Stimulated activated naive CD8-positive, alpha-beta T cell treated with anti-CD3 and anti-CD28 coated beads, Interleukin-15, amount 100 ng/mL, for 72 hours (primary cell): Measurements from ENCODE around the gene ADAMTS3.
"Not testable (repeated sequence)": the region's sequence is repeated elsewhere in the genome, so short reads cannot be mapped to it uniquely, and the experiment has no call there.

Source experiments
- ATAC-seq: fragments of 150-1000 bp; cut with Tn5 transposase; 2 replicates; pipeline ENCODE4 v1.10.0; 2021; ENCODE audit warnings: mild to moderate bottlenecking, moderate library complexity
- DNase-seq, 2 donors: peaks; one replicate each; pipeline ENCODE4 v3.0.0; 2021 to 2022
- H3K27ac Mint-ChIP-seq, 2 donors: one replicate each; pipeline ENCODE4 v1.8.0; 2022; ENCODE audit warnings: mild to moderate bottlenecking in 2 of 2, mixed read lengths in 2 of 2, moderate library complexity in 2 of 2
- H3K27me3 Mint-ChIP-seq: one replicate; pipeline ENCODE4 v1.8.0; 2022; ENCODE audit warnings: mixed read lengths
- H3K4me1 Mint-ChIP-seq: one replicate; pipeline ENCODE4 v1.8.0; 2022; ENCODE audit warnings: mild to moderate bottlenecking, mixed read lengths
- H3K4me3 Mint-ChIP-seq, 2 donors: one replicate each; pipeline ENCODE4 v1.8.0; 2022; ENCODE audit warnings: mild to moderate bottlenecking in 2 of 2, mixed read lengths in 2 of 2, moderate library complexity in 1 of 2
- H3K9me3 Mint-ChIP-seq, 2 donors: one replicate each; pipeline ENCODE4 v1.8.0; 2022; ENCODE audit warnings: mixed read lengths in 2 of 2

Gene ADAMTS3

DNA sequence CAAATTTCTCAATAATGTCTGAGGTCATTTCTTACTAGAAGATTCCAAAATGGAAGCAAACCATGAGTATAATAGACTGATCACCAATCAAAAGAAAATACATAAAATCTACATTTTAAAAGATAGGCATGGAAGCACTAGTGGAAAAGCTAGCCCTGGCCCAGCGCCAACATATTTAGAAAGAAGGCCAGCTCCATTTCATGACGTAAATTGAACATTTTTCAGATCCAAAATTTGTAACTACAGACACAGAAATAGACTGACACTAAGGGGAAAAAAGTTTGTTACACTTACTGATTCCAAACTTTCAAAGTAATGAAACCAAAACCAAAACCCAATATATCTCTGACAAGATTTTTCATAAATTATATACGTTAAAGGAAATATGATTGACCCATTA lies 117.7 kb downstream of the ADAMTS3 start:
- H3K27ac Mint-ChIP-seq = no peak overlapping the region
- ATAC-seq = no peak
- H3K9me3 Mint-ChIP-seq = no peaks in the 10 kb centered on the region
- no peaks in the 10 kb centered on the region for H3K4me1 Mint-ChIP-seq
- DNase-seq = no peak
- H3K4me3 Mint-ChIP-seq = no peak overlapping the region
- no peaks in the 10 kb centered on the region for H3K27me3 Mint-ChIP-seq

DNA sequence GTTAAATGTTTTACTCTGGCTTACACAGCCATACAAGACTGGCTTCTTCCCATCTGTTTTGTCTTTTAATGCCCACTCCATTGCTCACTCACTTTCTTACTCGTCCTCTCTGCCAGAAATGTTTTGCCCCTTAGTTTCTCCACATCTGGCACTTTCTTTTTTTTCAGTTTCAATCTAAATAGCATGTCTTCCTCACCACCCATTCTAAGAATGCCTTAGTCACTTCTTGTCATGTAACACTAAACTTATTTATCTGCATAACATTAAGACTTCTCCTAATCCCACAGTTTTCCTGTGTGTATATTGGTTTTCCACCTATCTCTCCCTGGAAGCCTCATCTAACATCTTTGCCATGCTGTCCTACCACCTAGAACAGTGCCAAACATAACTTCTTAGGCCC lies 119.3 kb downstream of the ADAMTS3 start:
- H3K9me3 Mint-ChIP-seq = no peaks in the 10 kb centered on the region
- no peak overlapping the region for H3K4me3 Mint-ChIP-seq
- H3K27me3 Mint-ChIP-seq = no peaks in the 10 kb centered on the region
- ATAC-seq (no peak), DNase-seq (no peak)
- H3K4me1 Mint-ChIP-seq = no peaks in the 10 kb centered on the region
- H3K27ac Mint-ChIP-seq = no peak overlapping the region

DNA sequence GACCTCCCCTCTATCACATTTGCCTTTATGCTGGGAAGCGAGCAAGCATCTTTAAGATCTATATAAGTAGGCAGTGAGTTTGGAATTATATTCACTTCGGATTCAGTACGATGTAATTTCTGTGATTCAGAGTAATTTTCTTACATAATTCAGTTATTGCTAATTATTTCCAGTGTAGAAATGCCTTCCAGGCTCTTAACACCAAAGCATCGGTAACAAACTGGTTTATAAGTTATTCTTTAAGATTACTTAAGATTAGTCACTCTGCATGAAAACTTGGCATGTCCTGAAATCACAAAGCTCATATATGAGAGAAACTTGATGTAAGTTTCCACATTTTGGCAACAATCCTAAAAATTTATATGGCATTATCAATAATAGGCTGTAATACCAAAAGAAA lies 120.8 kb downstream of the ADAMTS3 start:
- Mint-ChIP-seq H3K27ac (no peak overlapping the region), H3K9me3 (no peaks in the 10 kb centered on the region), H3K27me3 (no peaks in the 10 kb centered on the region), H3K4me1 (no peaks in the 10 kb centered on the region), H3K4me3 (no peak overlapping the region)
- no peak for DNase-seq
- ATAC-seq = no peak

DNA sequence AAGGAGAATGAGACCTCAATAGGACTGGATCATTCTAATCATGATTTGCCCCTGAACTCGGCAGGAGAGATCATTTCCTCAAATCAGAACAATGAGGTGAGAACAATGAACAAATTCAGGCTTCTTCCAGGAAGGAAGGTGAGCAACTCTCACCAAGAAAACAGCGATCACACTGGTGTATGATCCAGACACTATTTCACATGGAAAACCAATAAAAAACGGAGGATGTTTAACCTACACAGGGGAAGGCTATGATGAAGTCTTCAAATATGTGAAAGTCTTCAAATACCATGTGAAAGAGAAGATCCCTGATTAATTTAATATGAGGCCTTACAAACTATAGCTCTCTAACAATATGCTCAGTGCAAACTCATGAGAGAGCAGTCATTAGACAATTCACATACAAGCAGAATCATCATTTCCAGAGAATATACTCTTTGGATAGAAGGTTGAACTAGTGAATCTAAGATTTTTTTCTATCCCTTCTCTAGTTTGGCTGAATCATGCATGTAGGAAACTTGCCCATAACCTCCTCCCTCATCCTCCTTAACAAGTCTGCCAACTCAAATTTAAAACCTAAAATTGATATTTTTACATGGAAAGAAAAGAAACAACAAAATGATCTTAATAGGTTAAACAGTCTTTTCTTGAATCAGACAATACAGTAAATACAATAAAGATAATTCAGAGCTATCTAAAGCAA lies 122.5 kb downstream of the ADAMTS3 start:
- no peak for DNase-seq
- Mint-ChIP-seq H3K4me3 (no peak overlapping the region), H3K27me3 (no peaks in the 10 kb centered on the region), H3K4me1 (no peaks in the 10 kb centered on the region), H3K9me3 (no peaks in the 10 kb centered on the region), H3K27ac (no peak overlapping the region)
- no peak for ATAC-seq

DNA sequence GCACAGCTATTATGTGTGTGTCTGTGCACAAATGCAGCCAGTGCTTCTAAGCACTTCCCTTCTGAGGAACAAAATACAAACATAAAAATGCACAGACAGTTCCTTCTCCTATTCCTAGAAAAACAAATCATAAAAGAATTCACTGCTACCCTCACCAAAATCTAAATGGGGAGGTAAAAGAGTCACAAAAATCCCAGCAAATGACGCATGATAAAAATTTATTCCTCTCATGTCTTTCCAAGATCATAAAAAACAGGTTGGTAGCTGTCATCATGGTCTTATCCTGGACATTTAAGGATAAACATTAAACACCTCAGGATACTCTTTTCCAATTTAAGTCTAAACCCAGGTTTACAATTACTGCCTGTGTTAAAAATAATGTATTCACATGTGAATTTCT lies 124.9 kb downstream of the ADAMTS3 start:
- Mint-ChIP-seq H3K27me3 (no peaks in the 10 kb centered on the region), H3K4me3 (no peak overlapping the region), H3K27ac (no peak overlapping the region), H3K9me3 (no peaks in the 10 kb centered on the region), H3K4me1 (no peaks in the 10 kb centered on the region)
- no peak for DNase-seq
- ATAC-seq = no peak

DNA sequence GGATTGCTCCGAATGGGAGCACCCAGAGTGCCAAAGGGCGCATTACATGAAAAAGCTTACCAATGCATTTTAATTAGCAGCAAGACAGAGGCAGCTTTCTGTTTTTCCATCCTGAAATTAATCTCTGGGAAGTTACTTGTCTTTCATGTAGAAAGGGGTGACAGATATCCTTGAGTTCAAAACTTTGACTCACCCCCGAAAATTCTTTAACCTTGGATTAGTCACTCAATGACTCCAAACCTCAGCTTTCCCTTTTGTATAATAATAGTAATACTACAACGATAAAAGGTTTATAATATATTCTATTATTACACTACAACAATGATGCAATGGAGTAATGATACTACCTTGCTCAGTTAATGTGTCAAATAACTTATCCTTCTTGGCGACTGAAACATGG lies 126.3 kb downstream of the ADAMTS3 start:
- no peaks in the 10 kb centered on the region for H3K4me1 Mint-ChIP-seq
- DNase-seq (no peak), ATAC-seq (no peak)
- H3K9me3 Mint-ChIP-seq = no peaks in the 10 kb centered on the region
- no peak overlapping the region for H3K27ac Mint-ChIP-seq
- H3K27me3 Mint-ChIP-seq = no peaks in the 10 kb centered on the region
- no peak overlapping the region for H3K4me3 Mint-ChIP-seq

DNA sequence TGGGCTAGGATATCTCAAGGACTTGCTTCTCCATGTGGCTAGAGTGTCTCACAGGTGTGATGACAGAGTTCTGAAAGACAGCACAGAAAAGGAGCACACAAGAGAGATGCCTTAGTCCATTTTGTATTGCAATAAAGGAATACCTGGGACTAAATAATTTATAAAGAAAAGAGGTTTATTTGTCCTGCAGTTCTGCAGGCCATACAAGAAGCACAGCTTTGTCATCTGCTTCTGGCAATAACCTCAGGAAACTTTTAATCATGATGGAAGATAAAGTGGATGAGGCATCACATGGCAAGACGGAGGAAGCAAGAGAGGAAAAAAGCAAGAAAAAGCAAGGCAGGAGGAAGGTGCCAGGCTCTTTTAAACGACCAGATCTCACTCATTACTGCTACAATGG lies 126.9 kb downstream of the ADAMTS3 start:
- no peak overlapping the region for H3K27ac Mint-ChIP-seq
- DNase-seq = no peak
- H3K27me3 Mint-ChIP-seq = no peaks in the 10 kb centered on the region
- no peaks in the 10 kb centered on the region for H3K9me3 Mint-ChIP-seq
- ATAC-seq = no peak
- H3K4me3 Mint-ChIP-seq = no peak overlapping the region
- no peaks in the 10 kb centered on the region for H3K4me1 Mint-ChIP-seq

DNA sequence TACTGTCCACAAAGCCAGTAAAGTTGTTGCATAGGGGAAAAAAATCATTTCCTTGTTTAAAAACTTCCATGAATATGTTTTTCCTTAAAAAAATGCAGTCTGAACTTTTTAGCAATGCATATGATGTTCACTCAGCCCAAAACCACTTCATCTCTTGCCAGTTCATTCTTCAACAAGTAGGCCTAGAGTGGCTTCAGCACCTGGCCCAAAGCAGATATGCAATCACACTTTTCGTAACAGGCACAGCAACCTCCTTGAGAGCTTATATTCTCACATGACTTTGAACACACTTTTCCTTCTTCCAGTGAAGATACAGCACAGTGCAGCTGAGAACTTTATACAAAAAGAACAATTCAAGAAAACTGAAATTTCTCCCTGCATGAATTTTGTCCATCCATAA lies 128.6 kb downstream of the ADAMTS3 start:
- Mint-ChIP-seq H3K27ac (no peak overlapping the region), H3K27me3 (no peaks in the 10 kb centered on the region), H3K4me1 (no peaks in the 10 kb centered on the region), H3K9me3 (no peaks in the 10 kb centered on the region), H3K4me3 (no peak overlapping the region)
- DNase-seq = no peak
- no peak for ATAC-seq

DNA sequence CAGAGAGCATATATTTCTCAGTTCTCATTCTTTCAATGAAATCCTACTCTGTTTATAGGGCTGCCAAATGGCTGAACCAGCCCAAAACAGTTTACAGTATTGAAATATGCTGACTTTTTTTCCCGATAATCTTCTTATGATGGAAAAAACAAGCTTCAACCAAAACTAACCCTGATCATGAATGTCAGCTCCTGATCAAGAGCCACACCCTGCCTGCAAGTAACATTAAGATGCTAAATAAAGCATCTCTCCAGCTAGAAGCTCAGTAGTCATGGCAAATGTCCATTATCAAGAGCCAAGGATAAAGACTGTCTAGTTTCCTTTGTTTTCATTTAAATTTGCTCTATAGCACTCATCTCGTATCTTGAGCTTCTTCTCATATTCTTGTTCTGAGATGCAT lies 136.0 kb downstream of the ADAMTS3 start:
- DNase-seq (no peak), ATAC-seq (no peak)
- no peak overlapping the region for H3K27ac Mint-ChIP-seq
- H3K4me3 Mint-ChIP-seq = no peak overlapping the region
- H3K27me3 Mint-ChIP-seq = no peaks in the 10 kb centered on the region
- H3K9me3 Mint-ChIP-seq = no peaks in the 10 kb centered on the region
- no peaks in the 10 kb centered on the region for H3K4me1 Mint-ChIP-seq

DNA sequence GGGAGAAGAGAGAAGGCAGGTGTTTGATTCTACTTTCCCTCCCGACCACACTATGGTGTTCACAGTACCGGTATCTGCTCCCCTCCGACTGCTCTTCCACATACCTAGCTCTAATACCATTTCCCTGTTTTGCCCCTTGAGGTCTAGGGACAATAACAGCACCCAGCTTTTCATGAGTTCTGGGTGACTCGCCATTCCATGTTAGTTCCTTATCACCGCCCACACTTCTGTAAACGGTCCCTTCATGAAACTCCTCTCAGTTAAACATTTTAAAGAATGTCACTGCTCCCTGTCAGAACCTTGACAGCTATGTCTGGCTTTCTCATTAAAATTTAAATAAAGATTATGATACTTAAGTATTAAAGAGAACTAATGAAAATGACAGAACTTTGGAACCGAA lies 136.7 kb downstream of the ADAMTS3 start:
- ATAC-seq (no peak), DNase-seq (no peak)
- Mint-ChIP-seq H3K4me1 (no peaks in the 10 kb centered on the region), H3K9me3 (no peaks in the 10 kb centered on the region), H3K27me3 (no peaks in the 10 kb centered on the region), H3K27ac (no peak overlapping the region), H3K4me3 (no peak overlapping the region)

DNA sequence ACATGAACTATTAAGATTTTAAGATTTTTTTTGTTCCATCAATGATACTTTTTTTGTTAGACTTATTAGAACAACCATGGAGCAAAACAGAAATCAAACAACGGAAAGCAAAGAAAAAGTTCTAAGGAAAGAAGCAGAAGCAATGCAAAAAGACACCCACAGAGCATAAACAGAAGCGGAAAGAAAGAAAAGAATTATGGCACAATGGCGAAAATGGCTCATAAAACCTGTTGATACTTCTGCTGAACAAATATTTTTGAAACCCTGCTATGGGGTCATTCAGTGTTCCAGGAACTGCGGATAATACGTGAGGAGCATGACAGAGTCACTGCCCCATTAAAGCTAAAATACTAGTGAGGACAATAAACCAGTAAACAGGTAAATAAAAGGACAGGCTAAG lies 138.0 kb downstream of the ADAMTS3 start:
- DNase-seq = no peak
- ATAC-seq = no peak
- H3K4me1 Mint-ChIP-seq = no peaks in the 10 kb centered on the region
- H3K4me3 Mint-ChIP-seq = no peak overlapping the region
- no peak overlapping the region for H3K27ac Mint-ChIP-seq
- H3K9me3 Mint-ChIP-seq = no peaks in the 10 kb centered on the region
- no peaks in the 10 kb centered on the region for H3K27me3 Mint-ChIP-seq

DNA sequence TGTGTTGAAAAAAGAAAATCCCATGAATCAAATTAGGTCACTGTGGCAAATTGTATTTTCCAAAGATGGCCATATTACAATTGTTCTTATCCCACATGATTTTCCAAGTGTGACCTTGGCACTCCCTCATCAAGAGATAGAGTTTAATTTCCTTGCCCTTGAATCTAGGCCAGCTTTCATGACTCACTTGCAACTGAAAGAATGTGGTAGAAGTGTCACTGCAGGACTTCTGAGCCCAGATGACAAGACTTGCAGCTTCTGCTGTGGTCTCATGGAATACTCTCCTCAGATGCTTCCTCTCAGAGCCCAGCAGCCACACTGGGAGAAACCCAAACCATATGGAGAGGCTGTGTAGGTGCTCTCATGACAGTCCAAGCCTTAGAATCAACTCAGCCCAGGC lies 139.0 kb downstream of the ADAMTS3 start:
- DNase-seq = no peak
- no peak for ATAC-seq
- Mint-ChIP-seq H3K27ac (no peak overlapping the region), H3K4me3 (no peak overlapping the region), H3K9me3 (no peaks in the 10 kb centered on the region), H3K4me1 (no peaks in the 10 kb centered on the region), H3K27me3 (no peaks in the 10 kb centered on the region)

DNA sequence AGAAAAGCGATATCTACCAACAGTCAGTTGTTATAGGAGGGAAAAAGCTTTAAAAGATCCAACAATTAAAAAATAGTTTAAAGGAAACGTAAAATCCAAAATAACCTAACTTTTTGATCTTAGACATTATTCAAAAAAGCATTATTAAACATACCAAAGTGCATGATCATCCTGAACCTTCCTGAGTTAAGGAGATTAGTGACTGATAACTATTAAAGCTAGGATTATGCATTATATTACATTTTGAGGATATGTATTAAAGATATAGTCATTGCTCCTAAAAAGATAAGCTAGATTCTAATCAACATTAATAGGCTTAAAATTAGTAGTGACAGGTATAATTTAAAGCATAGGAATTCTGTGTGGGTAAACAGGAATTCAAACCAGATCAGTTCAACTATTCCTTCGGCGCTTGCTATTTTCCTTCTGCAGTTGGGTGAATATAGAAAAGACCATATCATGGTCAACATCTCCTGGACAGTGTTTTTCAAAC lies 139.6 kb downstream of the ADAMTS3 start:
- Mint-ChIP-seq H3K4me3 (no peak overlapping the region), H3K9me3 (no peaks in the 10 kb centered on the region), H3K27ac (no peak overlapping the region), H3K27me3 (no peaks in the 10 kb centered on the region), H3K4me1 (no peaks in the 10 kb centered on the region)
- no peak for ATAC-seq
- no peak for DNase-seq

DNA sequence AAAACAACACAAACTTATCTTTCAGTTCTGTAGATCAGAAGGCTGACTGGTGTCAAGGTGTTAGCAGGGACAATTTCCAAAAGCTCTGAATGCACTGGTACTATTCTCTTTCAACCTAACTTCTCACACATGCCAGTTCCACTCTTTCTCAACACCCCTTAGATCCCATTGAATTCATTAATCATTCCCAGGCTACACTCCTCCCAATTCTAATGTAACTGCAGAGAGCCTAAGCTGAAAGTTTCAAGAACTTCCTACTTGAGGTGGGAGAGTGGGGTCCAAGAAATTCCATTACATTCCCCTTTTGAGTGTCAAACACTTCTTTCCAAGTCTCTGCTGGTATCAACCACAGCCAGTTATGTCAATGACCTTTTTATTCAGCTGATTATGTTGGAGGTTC lies 142.0 kb downstream of the ADAMTS3 start:
- H3K27me3 Mint-ChIP-seq = no peaks in the 10 kb centered on the region
- DNase-seq (no peak), ATAC-seq (no peak)
- H3K9me3 Mint-ChIP-seq = no peaks in the 10 kb centered on the region
- no peak overlapping the region for H3K4me3 Mint-ChIP-seq
- H3K27ac Mint-ChIP-seq = no peak overlapping the region
- no peaks in the 10 kb centered on the region for H3K4me1 Mint-ChIP-seq

DNA sequence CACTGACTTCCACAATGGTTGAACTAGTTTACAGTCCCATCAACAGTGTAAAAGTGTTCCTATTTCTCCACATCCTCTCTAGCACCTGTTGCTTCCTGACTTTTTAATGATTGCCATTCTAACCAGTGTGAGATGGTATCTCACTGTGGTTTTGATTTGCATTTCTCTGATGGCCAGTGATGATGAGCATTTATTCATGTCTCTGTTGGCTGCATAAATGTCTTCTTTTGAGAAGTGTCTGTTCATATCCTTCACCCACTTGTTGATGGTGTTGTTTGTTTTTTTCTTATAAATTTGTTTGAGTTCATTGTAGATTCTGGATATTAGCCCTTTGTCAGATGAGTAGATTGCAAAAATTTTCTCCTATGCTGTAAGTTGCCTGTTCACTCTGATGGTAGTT lies 143.1 kb downstream of the ADAMTS3 start:
- H3K27ac Mint-ChIP-seq, H3K27me3 Mint-ChIP-seq, H3K9me3 Mint-ChIP-seq, ATAC-seq, DNase-seq, H3K4me3 Mint-ChIP-seq, H3K4me1 Mint-ChIP-seq: not testable (repeated sequence)

DNA sequence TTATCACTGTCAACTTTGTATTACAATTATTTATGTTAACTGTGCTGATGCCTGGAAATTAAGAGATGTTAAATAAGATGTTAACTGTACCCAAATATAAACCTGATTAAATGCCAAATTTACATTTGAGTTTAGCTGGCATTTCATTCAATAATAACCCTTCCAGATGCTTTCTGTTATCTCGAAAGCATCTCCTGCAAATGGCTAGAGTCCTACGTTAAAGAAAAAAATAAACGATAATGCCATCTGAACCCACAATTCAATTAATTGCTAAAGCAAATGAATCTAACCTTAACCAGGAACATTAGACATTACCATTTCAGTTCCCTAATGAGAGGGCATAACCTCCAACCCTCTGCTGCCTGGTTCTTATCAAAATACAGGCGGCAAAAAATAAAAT lies 145.0 kb downstream of the ADAMTS3 start:
- no peak overlapping the region for H3K4me3 Mint-ChIP-seq
- H3K4me1 Mint-ChIP-seq = no peaks in the 10 kb centered on the region
- ATAC-seq (no peak), DNase-seq (no peak)
- no peaks in the 10 kb centered on the region for H3K27me3 Mint-ChIP-seq
- no peaks in the 10 kb centered on the region for H3K9me3 Mint-ChIP-seq
- no peak overlapping the region for H3K27ac Mint-ChIP-seq

DNA sequence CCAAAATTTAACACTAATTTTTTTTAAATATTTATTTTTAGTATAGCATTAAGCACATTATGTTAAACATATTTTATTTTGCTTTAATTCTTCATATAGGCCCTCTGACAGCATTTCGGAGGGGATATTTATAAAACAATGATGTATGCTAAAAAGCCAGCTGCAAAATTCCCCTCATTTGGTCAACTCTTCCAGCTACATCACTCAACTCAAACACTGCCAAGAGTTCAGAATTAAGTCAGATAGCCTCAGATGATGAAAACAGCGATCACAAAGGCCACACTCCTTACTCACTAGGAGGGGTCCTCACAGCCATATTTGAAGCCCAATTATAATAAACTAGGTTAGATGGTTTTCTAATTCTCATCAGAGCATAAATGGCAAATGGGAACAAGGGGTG lies 146.6 kb downstream of the ADAMTS3 start:
- DNase-seq (no peak), ATAC-seq (no peak)
- Mint-ChIP-seq H3K4me3 (no peak overlapping the region), H3K27ac (no peak overlapping the region), H3K9me3 (no peaks in the 10 kb centered on the region), H3K27me3 (no peaks in the 10 kb centered on the region), H3K4me1 (no peaks in the 10 kb centered on the region)
